Stimulated activated CD8-positive, alpha-beta memory T cell treated with anti-CD3 and anti-CD28 coated beads, Interleukin-12 subunit alpha, Interleukin-12 subunit beta, amount 100 ng/mL, for 4 hours (primary cell): ENCODE data around the gene SHROOM1.

ENCODE experiments used
- DNase-seq: peaks from one replicate; pipeline ENCODE4 v3.0.0-alpha.2; 2020; ENCODE audit warnings: low read depth

The SHROOM1 gene

DNA sequence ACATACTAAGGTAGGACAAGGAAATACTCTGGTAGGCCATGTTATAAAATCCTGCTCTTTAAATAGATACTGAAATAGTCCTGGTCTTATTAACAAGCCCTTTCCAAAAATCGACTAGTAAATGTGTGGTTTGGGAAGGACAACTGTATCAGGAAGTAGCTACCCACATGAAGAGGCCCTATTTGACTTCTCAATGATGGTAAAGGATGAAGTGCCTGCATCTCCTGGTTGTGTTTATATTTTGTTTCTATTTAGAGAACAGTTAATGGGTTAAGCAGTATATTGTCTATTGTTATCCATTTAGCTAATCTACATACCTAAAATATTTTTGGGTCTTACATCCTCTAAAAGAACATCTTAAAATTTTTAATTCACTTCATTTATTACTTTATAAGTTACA, 23.3 kb upstream of the SHROOM1 start:
- no peak for DNase-seq

DNA sequence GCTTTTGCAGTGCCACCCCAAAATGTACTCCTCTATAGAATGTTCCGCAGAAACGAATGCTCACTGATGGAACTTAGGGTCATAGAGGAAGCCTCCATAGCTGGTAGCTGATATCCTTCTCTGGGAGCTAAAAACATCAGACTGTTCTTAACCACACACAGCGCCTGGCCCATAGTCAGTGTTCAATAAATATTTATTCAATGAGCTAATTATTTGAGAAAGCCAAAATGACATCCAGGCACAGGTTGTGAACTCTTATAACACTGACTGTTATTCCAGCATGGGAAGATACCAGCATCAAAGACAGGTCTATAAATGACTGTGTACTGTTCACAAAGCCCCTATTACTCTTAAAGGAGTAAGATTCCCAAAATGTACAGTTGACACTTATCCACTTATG, 22.9 kb upstream of the SHROOM1 start:
- DNase-seq, result no peak

DNA sequence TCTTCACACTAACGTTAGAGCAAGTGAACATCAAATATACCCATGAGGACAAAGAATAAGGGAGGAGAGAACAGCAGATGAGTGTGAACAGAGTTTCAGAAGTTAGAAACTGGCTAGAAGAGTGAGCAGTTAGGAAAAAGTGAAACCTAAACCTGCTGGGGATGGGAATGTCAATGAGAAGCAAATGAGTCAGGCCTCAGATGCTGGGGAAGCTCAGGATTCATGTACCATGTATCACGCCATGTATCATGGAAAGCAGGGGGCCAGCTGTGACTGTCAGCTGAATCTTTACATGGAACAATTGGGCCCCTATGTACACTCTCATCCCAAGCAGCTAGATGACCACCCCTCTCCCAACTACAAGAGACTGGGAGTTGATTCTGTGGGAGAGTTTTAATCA, 19.6 kb upstream of the SHROOM1 start:
- no peak for DNase-seq

DNA sequence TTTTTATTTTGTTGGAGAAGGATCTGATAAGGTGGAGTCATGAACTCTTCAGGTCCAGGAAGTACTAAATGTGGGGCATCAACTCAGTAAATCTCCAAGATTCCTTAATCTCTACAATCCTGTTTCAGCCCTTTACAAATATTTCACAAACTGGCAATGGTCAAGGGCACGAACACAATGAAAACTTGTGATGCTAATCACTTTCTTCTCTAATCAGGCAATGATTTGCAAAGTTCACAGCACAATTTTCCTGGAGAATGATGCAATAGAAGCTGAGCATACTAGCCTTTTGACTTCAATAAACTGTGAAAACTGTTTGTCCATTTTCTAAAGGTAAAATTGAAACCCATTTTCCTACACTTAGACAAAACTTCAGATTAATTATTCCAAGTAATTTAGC, 18.9 kb upstream of the SHROOM1 start:
- no peak for DNase-seq

DNA sequence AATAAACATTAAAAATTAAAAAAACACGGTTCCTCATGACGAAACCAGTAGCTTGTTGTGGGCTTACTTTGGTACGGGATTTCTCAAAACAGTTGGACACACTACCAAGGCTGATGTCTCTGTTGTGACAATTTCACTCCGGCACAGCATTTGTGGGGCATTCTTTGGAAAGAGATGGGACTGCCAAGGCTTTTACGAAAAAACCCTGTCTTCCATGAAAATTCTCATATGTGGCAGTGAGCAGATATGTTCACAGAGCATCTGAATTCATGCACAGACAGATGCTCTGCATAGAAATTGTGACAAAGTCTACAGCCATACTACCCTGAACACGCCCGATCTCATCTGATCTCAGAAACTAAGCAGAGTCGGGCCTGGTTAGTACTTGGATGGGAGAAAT, 17.8 kb upstream of the SHROOM1 start:
- no peak for DNase-seq

DNA sequence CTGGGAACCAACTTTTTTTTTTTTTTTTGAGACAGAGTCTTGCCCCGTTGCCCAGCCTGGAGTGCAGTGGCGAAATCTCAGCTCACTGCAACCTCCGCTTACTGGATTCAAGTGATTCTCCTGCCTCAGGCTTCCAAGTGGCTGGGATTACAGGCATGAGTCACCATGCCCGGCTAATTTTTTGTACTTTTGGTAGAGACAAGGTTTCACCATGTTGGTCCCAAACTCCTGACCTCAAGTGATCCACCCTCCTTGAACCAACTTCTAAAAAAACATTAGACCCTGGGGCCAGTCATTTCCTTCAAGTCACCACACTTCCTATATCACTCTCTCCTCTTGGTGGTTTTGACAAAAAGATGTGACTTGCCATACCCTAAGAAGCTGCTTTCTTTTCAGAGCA, 10.9 kb upstream of the SHROOM1 start:
- DNase-seq, result no peak

DNA sequence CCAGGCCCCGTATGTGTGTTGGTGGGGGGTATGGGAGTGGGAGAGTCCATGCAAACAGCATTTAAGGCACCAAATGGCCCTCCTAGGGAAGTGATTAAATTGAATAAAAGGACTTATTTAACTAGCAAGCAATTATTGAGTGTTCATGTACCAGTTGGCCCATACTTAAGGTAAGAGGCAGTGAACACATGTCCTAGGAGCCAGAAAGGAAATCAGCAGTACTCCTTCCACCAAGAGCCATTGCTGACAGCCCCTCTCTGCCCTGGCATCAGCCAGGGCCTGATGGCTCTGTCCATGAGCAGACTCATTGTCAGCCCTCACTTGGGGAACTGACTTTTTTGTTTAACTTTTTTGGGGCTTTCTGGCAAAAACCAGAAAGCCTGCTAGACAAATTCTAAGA, 10.4 kb upstream of the SHROOM1 start:
- DNase-seq, result no peak

DNA sequence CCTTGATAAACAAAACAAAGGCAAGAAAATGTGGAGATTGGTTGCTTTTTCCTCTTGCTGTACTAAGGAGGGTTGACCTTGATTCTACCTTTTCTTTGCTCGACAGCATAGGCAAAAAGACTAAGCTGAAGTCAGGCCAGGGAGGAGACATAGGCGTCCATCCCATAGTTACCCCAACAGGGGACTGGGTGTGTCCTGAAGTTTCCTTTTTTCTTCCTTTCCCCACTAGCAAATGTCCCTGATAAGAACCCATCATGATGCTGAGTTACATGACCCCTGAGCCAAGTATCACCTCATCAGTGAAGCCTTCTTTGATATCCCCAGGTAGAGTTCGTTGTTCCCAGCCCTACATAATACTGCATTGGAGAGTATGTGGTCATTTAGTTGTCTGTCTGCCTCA, 9.9 kb upstream of the SHROOM1 start:
- no peak for DNase-seq

DNA sequence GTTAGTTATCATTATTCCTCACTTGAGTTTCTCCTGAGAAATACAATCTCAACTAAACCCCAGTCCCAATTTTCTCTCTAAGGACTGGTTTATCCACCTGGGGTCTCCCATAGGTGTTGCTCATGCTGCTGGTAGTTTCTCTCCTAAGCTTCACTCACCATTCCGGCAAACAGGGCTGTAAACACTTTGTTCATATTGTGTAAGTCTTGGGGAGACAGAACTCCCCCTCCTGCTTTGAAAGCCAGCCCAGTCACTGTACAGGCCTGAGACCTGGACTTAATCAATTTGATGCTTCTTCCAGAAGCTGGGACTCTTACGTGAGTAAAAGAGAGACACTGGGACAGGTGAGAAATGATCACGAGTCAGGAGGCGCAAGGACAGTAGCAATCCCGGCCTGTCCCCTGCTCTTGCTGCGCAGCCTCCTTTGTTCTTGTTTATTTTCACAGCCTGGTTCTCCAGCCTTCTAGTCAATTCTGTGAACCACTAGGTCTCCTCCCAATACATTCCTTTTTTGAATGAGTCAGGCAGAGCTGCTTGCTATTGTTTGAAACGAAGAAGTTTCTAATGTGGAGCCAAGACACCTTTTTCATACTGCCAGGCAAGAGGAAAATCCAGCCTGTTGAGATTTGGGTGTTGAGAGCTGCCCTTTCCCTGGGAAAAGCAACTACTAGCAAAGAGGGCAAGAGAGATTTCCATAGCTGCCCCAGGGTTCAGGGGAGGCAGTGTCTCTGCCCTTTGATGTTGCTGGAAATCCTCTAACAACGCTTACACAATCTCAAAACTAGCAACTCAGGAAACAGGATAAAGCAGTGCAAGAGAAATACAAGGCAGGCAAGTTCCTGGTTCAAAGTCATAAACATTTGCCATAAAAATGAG, 9.2 kb upstream of the SHROOM1 start:
- no peak for DNase-seq

DNA sequence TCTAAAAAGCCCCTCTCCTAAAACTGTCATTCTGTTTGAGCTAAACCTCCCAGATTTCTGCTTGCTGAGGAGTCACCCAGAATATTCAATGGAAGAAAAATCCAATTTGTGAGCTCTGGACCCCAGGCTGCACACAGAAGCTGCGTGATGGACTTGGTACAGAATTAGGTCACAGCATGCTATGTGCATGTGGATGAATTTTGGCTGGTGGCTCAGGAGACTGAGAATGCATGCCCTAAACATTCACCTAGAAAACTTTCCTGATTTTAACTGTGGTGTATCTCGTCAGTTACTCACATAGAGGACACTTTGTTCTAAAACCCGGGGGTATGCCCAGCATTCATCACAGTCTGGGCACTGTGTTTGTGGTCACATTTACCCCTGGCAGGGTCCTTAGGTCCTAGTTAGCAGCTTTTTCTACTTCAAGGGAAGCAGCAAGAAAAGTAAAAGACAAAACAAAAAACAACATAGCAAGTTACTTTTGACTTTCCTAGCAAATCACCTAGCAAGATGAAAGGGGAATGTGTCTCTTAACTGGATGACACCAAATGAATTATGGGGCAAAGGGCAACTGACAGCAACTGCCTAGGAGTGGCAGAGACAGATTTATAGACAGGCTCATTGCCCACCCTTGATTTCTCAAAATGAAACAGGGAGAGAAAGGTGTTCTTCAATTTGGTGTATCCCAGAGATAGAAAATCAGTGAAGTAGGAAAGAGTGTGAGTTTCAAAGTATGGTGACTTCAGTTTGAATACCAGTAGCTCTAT, 8.3 kb upstream of the SHROOM1 start:
- no peak for DNase-seq

DNA sequence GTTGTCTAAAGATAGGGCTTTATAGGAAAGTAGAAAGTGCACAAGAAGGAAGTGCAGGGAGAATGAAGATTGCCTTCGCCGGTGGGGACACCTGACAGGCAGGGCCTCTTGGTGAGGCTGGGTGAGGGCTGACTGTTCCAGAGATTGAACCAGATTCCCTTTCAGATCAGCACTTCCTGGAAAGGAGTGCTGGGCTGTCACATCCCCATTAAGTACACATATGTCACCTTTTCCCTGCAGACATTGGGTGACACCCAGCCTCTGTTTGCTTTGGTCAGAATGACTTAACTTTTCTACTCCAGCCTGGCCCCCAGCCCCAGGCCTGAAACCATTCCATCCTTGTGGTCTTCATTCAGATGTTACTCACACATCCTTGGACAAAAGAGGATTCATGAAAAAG, 7.4 kb upstream of the SHROOM1 start:
- DNase-seq, result no peak

DNA sequence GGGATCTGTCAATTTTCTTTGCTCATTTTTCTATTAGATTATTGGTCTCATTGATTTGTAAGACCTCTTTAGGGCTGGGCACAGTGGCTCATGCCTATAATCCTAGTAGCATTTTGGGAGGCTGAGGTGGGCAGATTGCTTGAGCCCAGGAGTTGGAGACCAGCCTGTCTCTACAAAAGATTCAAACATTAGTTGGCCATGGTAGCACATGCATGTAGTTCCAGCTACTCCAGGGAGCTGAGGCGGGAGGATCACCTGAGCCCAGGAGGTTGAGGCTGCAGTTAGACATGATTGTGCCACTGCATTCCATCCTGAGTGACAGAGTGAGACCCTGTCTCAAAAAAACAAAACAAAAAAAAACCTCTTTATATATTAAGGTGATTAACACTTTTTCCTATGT, 6.4 kb upstream of the SHROOM1 start:
- no peak for DNase-seq

DNA sequence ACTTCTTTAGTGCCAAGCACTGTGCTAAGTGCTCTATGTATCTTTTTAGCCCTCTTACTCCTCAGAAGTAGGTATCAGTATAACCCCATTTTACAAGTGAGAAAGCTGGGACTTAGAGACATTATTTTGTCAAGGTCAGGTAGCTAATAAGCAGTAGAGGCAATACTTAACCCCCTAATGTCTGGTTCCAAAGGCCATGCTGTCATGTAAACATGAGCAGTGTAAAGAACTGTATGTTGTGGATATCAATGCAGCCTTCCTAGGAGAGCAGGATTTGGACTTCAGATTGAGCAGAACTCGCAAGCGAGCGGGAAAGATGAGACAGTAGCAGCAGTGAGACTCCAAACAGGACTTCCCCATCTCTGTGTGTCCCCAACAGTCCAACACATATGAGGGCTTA, 3.6 kb upstream of the SHROOM1 start:
- no peak for DNase-seq

DNA sequence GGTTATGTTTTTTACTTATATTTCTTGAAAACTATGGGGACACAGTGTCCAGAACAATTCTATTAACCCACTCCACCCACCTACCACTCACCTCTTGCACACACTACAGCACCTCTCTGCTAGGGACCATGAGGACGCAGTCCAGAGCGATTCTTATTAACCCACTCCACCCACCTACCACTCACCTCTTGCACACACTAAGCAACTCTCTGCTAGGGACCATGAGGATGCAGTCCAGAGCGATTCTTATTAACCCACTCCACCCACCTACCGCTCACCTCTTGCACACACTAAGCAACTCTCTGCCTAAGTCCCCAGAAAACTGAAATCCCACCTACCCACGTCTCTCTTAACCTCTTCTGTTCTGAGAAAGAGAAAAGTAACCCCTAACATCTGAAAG, 2.2 kb upstream of the SHROOM1 start:
- DNase-seq, result no peak

DNA sequence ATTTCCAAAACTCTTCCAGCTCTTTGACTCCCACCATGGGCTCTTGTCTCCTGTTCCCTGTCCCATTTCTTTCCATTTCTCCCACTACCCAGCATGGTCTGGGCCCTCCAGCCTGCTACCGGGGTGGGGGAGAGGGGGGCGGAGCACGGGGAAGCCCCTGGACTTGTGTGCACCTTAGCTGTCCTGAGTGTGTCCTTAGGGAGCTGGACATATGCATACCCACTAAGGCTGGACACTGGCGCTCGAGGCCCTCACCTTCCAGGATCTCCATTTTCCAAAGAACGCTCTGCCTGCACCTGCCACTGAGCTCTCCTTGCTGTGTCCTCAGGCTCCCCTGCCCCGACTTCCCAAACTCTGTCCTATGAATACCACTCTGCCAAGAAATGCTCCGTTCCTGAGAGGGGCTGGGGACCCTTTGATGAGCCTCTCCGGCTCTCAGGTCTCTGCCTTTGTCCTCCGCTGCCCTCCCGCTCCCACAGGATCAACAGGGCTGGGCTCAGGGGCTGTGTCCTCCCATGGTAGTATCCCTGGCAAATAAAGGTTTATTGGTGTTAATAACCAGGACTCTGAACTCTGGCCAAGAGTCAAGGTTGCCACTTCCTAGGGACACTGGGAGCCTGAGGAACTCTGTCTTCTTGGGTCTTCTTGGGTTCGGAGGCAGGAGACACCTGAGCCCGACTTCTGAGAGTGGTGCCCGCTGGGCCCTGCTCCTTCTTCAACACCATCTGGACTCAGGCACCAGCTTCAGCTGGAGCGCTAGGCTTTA, 831 bp upstream of the SHROOM1 start:
- no peak for DNase-seq

DNA sequence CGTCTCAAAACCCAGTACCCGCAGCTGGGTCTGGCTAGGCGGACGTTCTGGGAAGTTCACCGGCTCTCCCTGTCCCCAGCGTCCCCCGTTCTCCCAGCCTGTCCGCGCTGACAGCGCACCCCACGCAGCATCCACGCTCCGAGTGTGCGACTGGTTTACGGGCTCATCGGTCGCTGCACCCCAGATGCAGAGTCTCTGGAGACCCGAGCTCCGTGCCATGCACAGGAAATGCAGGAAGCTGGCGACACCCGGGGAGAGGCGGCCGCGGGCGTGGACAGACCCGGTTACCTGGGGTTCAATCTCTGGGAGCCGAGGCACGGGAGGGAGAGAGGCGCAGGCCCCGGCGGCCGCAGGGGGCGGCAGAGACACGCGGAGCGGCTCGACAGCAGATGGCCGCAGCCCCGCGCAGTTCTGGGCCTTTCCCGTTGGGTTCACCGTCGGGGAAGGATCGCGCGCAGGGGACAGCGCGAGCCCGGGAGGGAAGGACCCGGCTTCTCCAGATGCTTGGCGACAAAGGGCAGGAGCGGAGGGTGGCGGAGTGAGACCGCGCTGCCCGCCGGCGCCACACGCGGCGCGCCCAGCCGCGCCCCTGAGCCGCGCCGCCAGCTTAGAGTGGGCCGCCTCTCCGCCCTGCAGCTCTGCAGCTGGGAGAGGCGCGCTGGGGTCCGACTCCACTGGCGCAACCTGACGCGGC, 558 bp downstream of the SHROOM1 start:
- DNase-seq, result peak; percentile 49

DNA sequence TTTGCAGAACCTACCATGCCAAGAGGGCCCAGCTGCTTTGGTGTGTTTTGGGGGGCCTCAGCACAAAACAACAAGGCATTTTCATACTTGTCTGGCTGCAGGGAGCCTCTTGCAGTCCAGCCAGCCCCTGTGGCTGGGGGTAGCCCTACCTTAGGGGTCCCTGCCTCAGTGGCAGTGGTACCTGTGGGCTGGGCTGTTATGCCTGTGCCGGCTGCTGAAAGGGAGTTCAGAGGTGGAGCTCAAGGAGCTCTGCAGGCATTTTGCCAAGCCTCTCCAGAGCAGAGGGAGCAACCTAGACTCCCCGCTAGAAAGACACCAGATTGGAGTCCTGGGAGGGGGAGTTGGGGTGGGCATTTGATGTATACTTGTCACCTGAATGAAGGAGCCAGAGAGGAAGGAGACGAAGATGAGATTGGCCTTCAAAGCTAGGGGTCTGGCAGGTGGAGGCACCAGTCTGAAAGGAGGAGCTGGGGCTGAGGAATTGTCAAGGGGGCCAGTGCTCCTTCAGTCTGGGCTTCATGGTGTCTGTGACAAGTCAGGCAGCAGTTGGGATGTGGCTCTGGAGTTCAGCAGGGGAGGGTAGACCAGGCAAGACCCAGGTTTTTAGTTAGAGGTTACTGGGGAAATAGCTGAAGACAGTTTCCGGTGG, 1.5 kb downstream of the SHROOM1 start:
- no peak for DNase-seq

DNA sequence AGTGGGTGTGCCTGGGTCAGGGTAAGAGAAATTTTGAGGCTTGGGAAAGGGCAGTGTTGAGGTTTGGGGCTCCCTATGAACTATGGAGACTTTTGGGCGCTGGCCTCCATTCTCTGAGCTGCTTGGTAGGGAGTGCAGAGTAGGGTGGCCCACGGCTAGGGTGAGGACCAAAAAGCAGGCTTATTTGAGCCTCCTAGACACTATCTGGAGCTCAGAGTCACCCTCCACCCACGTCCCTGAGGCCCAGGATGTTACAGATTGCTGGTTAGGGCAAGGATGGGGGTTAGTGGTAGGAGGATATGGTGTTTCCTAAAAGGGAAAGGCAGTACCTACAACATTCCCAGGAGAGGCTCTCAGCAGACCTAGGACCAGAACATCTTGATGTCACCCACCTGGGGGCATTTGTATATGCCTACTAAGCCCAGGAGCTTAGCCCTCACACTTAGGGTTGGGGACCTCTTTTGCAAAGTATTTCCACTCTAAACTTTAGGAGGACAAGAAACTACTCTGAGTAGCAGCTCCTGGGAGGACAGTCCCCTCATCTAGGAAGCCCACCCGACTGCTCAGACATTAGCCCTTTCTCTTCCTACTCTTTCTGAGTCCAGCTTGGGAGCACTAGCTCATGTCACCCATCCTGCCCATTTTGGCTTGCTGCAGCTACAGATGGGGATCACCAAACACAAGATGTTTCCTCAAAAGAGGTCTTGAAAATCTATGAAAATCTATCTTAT, 2.3 kb downstream of the SHROOM1 start:
- DNase-seq, result no peak

DNA sequence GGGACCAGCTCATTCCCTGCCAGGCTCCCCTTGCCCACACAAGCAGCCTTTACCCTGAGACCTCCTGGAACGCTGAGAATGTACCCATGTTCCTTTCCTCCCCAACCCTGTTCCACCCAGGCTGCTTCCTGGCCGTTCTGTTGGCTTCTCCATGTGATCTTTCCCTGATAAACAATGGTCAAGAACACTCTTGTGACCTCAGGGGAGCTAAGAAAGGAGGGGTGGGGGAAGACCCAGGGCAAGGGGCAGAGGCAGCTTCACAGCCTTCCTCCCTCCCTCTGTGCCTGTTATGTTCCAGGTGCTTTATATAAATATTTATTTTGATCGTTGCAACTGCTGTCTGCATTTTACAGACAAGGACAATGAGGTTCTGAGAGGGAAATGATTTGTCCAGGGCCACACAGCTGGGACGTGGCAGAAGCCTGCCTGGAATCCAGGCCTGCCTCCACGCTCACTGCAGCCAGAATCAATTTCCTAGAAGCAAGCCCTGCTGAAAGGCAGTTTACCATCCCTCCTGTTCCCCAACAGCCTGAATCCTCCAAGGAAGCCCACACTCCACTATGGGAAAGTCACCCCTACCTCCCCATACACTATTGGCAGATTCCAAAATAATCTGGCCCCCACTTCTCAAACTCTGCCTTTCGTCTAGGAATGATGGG, 3.9 kb downstream of the SHROOM1 start:
- DNase-seq, result no peak

DNA sequence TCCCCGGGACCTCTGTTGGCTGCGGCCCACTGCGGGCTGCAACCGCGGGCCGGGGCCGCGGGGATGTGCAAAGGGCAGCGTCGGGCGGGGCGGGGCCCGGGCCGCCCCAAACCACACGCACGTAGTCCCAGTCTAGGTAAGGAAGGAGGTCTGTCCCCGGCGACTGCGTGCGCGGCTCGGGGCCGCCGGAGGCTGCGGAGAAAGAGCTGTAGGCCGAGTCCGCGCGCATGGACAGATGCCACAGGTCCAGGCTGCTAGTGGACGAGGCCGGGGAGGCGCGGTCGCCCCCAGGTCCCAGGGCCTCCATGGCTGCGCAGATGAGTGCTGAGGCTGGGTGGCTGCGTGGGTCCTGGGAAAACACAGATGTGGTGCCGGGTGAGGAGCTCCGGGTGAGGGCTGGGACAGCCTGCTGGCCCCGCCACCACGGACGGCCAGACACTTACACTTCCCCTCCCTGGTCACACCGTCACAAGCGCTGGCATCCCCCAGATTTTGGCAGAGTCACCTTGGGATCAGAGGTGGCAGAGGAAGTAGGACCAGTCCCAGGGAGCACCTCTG, 4.5 kb downstream of the SHROOM1 start:
- no peak for DNase-seq
